ENCODE results near the gene NCAM1.

- no peak for TF ChIP-seq CTCF (IDR thresholded peaks at IDR 0.05)
- no peak for TF ChIP-seq POLR2A (IDR thresholded peaks at IDR 0.05)
These were observed 261.0 kb downstream of the NCAM1 start for GRCh38 chr11:113222241-113222640.
